GM19455 (cell line): ENCODE data around the gene DEGS1.

ENCODE experiments used
- ATAC-seq: cut with Tn5 transposase; IDR thresholded peaks from one replicate; pipeline ENCODE4 v1.9.1; 2021; ENCODE audit not compliant: unreplicated experiment

DEGS1 gene

GRCh38 chr1:224212618-224213061, 29.6 kb downstream of the DEGS1 start:
- ATAC-seq = no peak

GRCh38 chr1:224213438-224214119, 30.5 kb downstream of the DEGS1 start:
- no peak for ATAC-seq

- ATAC-seq = no peak
These were observed 33.3 kb downstream of the DEGS1 start for GRCh38 chr1:224216382-224216781.

- ATAC-seq = no peak
These were observed 34.9 kb downstream of the DEGS1 start for GRCh38 chr1:224217655-224218623.

DNA sequence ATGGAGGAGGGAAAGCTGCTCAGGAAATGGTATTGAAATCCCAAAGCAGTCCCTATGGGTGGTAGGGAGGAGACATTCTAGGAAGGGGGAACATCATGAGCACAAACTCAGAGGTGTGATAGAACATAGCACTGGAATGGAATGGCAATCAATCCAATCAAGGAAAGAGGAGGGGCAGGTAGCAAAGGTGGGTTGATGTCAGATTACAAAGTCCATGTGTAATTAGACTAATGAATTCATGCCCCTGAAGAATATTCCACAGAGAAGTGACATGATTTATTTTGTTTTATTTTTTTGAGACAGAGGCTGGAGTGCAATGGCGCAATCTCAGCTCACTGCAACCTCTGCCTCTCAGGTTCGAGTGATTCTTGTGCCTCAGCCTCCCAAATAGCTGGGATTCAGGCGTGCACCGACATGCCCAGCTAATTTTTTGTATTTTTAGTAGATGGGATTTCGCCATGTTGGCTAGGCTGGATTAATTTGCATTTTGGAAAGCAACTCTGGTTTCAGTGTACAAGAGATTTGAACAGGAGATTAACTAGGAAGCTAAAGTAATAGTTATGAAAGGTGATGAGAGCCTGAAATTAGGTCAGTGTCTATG, 36.1 kb downstream of the DEGS1 start:
- ATAC-seq = no peak

DNA sequence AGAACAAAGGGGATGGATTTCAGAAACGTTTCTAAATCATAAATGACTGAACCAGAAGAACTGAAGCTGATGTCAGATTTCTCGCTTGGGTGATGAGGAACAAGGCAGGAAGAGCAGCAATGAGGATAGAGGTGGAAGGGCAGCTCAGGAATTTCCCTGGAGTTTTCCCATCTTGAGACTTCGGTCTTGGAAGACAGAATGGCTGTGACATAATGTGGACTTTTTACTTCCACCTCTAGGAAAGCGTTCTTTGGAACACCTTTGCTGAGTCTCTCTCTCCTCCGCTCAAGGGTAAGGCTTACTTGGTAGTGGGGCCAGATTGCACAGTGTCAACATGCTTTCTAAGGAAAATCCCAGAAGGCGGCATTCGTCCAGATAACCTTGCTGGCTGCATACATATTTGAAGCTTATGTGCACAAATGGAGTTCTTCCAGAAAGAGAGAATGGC, 36.6 kb downstream of the DEGS1 start:
- ATAC-seq = no peak

DNA sequence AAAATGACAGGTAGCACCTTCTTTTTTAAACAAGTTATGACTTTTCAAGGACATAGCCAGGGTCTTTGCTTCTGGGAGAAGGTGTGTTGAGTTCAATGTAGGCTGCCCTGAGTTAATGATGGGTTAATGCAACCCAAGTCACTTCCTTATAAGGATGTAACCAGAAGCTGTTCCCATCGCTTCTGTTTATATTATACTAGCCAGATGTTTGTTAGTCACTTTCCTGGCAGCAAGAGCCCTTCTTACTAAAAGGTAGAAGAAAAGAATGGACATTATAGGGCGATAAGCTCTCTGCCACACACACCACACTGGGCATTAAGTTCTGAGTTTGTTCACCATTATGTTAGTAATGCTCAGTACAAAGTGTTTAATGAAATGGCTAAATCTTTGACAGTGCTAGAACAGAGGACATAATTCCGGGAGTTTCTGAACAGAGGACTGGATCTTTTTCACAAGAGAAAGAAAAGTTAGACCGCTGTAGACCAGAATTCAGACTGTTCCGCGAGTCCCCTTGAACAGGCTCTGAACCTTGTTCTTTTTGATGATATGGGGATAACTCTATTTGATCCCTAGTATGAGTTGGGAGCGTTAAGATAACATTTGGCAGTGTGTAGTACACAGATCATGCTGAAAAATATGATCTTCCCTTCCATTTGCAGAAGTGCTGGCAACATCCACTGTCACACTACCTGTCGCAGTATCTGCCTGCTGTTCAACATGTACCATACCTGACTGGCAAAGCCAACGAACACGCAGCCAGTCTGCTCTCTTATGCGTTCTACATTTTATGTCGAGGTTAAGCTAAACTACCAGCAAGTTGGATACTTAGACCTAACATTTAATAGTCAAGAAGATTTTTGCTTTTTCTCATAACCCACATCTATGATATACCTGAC, 41.0 kb downstream of the DEGS1 start:
- ATAC-seq = no peak

DNA sequence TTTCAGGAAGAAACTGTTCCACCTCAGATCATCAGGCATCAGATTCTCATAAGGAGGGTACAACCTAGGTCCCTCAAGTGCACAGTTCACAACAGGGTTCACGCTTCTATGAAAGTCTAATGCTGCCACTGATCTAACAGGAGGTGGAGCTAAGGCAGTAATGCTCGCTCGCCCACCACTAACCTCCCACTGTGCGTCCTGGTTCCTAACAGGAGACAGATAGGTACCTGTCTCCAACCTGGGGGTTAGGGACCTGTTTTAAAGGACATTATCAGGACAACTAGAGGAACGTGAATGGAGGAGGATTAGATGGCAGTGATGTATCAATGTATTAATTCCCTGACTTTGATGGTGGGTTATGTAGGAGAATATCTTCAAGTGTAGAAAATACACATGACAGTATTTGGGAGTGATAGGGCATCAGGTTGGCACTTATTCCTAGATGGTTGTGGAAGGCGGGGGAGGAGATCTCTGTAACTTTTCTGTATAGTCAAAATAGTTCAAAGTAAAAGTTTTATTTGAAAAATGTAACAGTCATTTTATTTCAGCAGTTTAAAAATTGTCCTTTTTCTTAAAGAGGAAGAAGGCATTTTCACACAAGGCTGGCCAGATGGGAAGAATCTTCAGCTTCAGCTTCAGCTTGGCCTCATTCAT, 43.9 kb downstream of the DEGS1 start:
- ATAC-seq = no peak

DNA sequence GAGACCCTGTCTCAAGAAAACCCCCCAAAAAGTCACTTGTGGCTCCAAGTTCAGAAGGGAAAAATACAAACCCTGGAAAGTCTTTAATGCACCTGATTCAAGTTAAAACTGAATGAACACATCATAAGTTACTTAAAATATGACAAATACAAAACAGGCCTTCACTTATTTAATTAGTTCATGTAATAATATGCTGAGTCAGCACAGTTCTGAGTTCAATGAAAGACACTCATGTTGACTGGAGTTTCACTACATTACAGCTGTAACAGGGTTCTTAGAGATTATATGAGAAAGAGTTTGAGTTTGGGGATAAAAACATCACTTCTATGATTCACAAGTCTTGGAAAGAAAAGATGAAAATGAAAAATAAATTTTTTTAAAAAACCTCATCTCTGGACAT, 51.0 kb downstream of the DEGS1 start:
- ATAC-seq = no peak

- no peak for ATAC-seq
These were observed 52.9 kb downstream of the DEGS1 start for GRCh38 chr1:224235813-224236493.

DNA sequence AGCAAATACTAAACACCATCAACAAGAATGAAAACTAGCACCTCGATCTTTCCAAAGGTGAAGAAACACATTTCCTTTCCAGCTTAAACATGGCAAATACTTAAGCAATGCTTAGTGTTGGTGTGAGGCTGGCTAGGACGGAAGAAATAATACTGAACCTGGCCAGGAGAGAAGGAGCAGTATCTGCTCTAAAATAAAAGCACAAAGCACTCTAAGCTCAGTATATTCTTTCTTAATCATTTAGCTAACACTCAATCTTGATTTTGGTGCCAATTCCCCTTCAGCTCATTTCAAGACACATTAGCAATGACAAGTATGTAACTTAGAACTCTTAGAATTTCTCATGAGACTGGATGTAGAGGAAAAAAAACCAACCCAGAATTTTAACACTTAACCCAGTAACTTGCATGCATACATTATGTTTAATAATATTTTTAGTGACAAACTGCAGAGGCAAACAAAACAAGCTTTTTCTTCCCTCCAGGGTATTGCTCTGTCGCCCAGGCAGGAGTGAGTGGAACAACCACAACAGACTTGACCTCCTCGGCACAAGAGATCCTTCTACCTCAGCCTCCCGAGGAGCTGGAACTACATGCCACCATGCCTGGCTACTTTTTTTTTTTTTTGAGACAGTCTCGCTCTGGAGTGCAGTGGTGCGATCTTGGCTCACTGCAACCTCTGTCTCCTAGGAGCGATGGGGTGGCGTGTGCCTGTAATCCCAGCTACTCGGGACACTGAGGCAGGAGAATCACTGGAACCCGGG, 54.3 kb downstream of the DEGS1 start:
- no peak for ATAC-seq

- ATAC-seq = no peak
These were observed 55.2 kb downstream of the DEGS1 start for GRCh38 chr1:224238212-224238611.

DNA sequence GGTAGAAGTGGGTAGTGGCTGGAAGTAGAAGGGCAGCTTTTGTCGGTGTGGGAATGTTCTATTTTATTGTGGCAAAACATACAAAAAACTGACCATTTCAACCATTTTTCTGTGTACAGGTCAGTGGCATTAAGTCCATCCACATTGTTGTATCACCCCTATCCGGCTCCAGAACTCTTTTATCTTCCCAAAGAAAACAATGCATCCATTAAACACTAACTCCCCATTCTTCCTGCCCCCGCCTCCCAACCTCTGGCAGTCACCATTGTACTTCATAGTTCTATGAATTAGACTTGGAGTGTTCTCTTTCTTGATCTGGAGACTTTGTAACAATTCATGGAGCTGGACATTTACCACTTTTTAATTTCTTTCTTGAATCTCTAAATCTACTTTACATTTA, 55.7 kb downstream of the DEGS1 start:
- no peak for ATAC-seq
